Bronchial epithelial cell (primary cell): Measurements from ENCODE around the gene EDEM2. TPM values are rescaled to one million over a fixed set of nuclear protein-coding genes. Genes with fewer than 3 reads are reported as not detected.
A peak's percentile ranks its signal among the peaks of the same experiment; 100 is the strongest.

Source experiments
- DNase-seq: peaks from one replicate; pipeline ENCODE4 v3.0.0-alpha.2; 2010; ENCODE audit warnings: low read depth
- FAIRE-seq: peaks from 2 replicates; lab custom pipeline; 2011; peaks lifted over from hg19 to GRCh38; lab: Jason Lieb, UNC
- H3K27me3 ChIP-seq: 2 replicates; pipeline ENCODE4 v1.5.1; 2011; ENCODE audit warnings: low read length; ENCODE audit not compliant: control insufficient read depth, insufficient read depth
- H3K36me3 ChIP-seq: 2 replicates; pipeline ENCODE4 v1.5.1; 2011; ENCODE audit warnings: low read length; ENCODE audit not compliant: control insufficient read depth, insufficient read depth
- H3K4me3 ChIP-seq: 2 replicates; pipeline ENCODE4 v1.5.1; 2011; ENCODE audit warnings: mild to moderate bottlenecking, low read depth, low read length, control low read depth
- total RNA-seq: library from RNA; depleted of rRNA; stranded (reverse); fragments of >200 nt; gene quantifications from 2 replicates; pipeline ENCODE4 v1.2.1, GENCODE V29; 2014
- TF ChIP-seq, protein P1 (sequence below): IDR thresholded peaks from 2 replicates; pipeline ENCODE4 v1.5.1; 2011; ENCODE audit warnings: mild to moderate bottlenecking, moderate library complexity, low read length, control low read depth, inconsistent platforms; ENCODE audit not compliant: insufficient read depth, severe bottlenecking

EDEM2 gene
- total RNA-seq, 1 donor from 2014 or later: 36.3 TPM

- Histone ChIP-seq H3K27me3 (no peaks in the 10 kb centered on the region), H3K4me3 (no peak overlapping the region), H3K36me3 (peaks cover 6% of the 10 kb centered on the region)
- TF ChIP-seq, protein P1, sequence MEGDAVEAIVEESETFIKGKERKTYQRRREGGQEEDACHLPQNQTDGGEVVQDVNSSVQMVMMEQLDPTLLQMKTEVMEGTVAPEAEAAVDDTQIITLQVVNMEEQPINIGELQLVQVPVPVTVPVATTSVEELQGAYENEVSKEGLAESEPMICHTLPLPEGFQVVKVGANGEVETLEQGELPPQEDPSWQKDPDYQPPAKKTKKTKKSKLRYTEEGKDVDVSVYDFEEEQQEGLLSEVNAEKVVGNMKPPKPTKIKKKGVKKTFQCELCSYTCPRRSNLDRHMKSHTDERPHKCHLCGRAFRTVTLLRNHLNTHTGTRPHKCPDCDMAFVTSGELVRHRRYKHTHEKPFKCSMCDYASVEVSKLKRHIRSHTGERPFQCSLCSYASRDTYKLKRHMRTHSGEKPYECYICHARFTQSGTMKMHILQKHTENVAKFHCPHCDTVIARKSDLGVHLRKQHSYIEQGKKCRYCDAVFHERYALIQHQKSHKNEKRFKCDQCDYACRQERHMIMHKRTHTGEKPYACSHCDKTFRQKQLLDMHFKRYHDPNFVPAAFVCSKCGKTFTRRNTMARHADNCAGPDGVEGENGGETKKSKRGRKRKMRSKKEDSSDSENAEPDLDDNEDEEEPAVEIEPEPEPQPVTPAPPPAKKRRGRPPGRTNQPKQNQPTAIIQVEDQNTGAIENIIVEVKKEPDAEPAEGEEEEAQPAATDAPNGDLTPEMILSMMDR: no peak
- FAIRE-seq (no peak), DNase-seq (no peak)
Observed at GRCh38 chr20:35134880-35135279, 12.3 kb downstream of the EDEM2 start.

DNA sequence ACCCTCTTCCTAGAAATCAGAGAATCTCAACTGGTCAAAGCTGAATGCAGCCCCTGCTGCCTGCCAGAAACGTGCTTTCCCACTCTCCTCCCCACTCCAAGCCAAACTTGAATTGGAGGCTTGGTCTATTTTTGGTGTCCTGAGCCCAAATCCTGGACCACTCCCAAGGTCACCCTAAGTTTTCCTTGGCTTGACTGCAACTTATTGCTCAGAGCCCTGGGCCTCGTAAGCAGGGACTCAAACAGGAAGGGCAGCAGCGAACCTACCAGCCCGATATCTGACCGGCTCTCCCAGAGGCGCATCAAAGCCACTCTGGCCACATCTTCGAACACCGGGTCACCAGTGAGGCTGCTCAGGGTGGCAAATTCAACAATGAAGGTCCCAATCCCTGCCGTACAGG, 12.7 kb downstream of the EDEM2 start:
- TF ChIP-seq, protein P1: no peak
- no peak for FAIRE-seq

DNA sequence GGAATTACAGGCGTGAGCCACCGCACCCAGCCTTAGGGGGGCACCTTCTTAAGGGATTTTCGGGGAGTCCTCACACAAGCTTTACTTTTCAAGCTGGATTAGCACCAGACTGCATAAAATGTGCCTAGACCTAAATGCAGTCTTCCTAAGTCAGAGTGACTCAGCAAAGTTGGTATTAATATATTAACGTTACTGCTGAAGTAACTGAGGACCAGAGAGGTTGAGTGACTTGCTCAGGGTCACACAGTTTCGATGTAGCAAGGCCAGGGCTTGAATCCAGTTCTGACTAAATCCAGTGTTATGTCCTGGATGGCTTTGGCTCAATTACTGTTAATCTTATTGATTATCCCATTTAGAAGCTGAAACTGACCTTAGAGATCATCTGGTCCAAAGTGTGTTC, 13.4 kb downstream of the EDEM2 start:
- DNase-seq (no peak), FAIRE-seq (no peak)
- H3K36me3 ChIP-seq: peaks cover 6% of the 10 kb centered on the region
- H3K4me3 ChIP-seq: no peak overlapping the region
- TF ChIP-seq, protein P1: no peak
- no peaks in the 10 kb centered on the region for H3K27me3 ChIP-seq

More for the DNA sequence above, 12.7 kb downstream of the EDEM2 start:
- no peak overlapping the region for H3K4me3 ChIP-seq
- no peak for DNase-seq
- no peaks in the 10 kb centered on the region for H3K27me3 ChIP-seq
- peaks cover 6% of the 10 kb centered on the region for H3K36me3 ChIP-seq

DNA sequence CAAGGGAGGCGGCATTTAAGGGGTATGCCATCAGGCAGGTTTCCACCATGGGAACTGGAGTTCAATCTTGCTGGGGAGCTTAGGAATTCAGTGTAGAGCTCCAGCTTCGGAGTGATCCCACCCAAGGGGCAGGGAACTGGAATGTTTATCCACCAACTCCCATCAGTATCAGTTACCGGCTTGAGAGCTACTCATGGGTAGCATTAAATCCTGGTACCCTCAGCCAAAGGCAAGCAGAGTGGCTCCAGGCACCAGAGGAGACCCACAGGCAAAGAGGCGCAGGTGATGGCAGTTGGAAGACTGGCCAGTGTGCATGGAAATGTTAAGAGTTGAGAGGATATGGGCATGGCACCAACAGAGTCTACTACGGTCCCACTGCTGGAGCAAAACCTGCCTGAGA, 14.1 kb downstream of the EDEM2 start:
- Histone ChIP-seq H3K36me3 (peaks cover 7% of the 10 kb centered on the region), H3K4me3 (no peak overlapping the region), H3K27me3 (no peaks in the 10 kb centered on the region)
- FAIRE-seq (no peak), DNase-seq (no peak)
- TF ChIP-seq, protein P1: no peak

- TF ChIP-seq, protein P1: no peak
- H3K4me3 ChIP-seq: no peak overlapping the region
- peaks cover 6% of the 10 kb centered on the region for H3K36me3 ChIP-seq
- FAIRE-seq (no peak), DNase-seq (no peak)
- H3K27me3 ChIP-seq: no peaks in the 10 kb centered on the region
Observed at GRCh38 chr20:35131934-35132333, 15.2 kb downstream of the EDEM2 start.

- Histone ChIP-seq H3K4me3 (no peak overlapping the region), H3K27me3 (no peaks in the 10 kb centered on the region), H3K36me3 (peaks cover 12% of the 10 kb centered on the region)
- DNase-seq (peak; percentile 94), FAIRE-seq (no peak)
- TF ChIP-seq, protein P1: no peak
Observed at GRCh38 chr20:35129647-35130069, 17.5 kb downstream of the EDEM2 start.
